ENCODE measurements around the gene CBLC.

DNA sequence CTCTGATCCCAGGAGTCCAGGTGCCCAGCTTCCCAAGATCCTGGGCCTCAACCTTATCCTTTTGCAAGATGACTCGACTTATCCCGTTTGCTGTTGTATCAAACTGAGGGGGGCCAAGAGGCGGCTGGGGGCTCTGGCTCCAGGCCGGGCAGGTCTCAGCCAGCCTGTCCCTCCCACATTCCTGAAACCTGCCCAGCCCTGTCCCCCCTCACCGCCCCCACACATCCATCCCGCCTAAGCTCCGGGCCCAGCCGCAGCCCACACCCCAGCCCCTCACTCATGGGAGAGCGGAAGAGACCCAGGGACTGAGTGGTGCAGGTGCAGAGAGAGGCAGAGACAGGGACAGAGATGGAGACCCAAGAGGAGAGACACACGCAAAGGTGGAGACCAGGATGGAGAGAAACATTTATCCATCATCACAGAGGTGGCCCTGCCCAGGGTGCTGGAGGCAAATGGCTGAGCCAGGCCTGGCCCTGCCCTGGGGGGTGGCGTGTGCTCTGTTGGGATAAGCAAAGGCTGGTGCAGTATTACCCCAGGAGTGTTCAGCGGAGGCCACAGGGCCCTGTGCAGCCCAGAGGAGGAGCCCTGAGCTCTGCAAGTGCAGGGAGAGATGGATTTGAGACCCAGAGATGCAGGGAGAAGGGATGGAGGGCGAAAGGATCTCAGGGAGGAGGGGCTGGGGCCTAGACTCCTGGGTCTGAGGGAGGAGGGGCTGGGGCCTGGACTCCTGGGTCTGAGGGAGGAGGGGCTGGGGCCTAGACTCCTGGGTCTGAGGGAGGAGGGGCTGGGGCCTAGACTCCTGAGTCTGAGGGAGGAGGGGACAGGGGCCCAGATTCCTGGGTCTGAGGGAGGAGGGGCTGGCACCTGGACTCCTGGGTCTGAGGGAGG lies 32.8 kb downstream of the CBLC start:
- TF ChIP-seq, protein P1, sequence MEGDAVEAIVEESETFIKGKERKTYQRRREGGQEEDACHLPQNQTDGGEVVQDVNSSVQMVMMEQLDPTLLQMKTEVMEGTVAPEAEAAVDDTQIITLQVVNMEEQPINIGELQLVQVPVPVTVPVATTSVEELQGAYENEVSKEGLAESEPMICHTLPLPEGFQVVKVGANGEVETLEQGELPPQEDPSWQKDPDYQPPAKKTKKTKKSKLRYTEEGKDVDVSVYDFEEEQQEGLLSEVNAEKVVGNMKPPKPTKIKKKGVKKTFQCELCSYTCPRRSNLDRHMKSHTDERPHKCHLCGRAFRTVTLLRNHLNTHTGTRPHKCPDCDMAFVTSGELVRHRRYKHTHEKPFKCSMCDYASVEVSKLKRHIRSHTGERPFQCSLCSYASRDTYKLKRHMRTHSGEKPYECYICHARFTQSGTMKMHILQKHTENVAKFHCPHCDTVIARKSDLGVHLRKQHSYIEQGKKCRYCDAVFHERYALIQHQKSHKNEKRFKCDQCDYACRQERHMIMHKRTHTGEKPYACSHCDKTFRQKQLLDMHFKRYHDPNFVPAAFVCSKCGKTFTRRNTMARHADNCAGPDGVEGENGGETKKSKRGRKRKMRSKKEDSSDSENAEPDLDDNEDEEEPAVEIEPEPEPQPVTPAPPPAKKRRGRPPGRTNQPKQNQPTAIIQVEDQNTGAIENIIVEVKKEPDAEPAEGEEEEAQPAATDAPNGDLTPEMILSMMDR (IDR thresholded peaks at IDR 0.05; ENCODE audit: low read depth, low read length) = no peak
- TF ChIP-seq EZH2phosphoT487 (IDR thresholded peaks at IDR 0.05; ENCODE audit: low read depth) = no peak

All from OCI-LY3 (cell line).